HTR-8/SVneo (cell line): ENCODE results near the gene RPS13.
"Not testable (repeated sequence)": the region's sequence is repeated elsewhere in the genome, so short reads cannot be mapped to it uniquely, and the experiment has no call there.

Experiments
- DNase-seq: peaks from one replicate; pipeline ENCODE4 v3.0.0; 2011; ENCODE audit warnings: low spot score, mixed read lengths; ENCODE audit not compliant: insufficient read length
- FAIRE-seq: peaks from 2 replicates; lab custom pipeline; 2011; peaks lifted over from hg19 to GRCh38; lab: Jason Lieb, UNC

Gene RPS13

GRCh38 chr11:17046690-17047089 lies 30.8 kb downstream of the RPS13 start:
- FAIRE-seq (no peak), DNase-seq (no peak)

- FAIRE-seq, result no peak
- DNase-seq, result no peak
Observed at GRCh38 chr11:17036666-17037658, 40.5 kb downstream of the RPS13 start.

DNA sequence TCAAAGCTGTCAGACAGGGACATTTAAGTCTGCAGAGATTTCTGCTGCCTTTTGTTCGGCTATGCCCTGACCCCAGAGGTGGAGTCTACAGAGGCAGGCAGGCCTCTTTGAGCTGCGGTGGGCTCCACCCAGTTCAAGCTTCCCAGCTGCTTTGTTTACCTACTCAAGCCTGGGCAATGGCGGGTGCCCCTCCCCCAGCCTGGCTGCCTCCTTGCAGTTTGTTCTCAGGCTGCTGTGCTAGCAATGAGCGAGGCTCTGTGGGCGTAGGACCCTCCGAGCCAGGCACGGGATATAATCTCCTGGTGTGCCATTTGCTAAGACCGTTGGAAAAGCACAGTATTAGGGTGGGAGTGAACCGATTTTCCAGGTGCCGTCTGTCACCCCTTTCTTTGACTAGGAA lies 43.4 kb downstream of the RPS13 start:
- DNase-seq, FAIRE-seq: not testable (repeated sequence)

- FAIRE-seq (no peak), DNase-seq (no peak)
Observed at GRCh38 chr11:17026487-17027082, 50.9 kb downstream of the RPS13 start.

DNA sequence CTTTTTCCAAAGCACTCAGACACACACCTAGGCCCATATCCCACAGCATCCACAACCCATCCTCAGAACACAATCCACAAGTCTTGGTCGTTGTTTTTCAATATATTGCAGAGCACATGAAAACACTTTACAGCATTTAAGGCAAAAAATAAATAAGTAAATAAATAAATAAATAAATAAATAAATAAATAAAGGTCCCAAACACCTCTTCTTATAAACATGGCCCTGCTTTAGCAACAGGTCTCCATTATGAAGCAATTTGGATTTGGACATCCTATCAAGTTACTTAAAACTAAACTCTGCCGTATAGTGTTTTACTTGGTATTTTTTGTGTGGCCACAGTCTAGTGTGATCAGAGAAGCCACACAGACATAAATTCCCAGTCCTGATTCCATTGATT lies 52.5 kb downstream of the RPS13 start:
- DNase-seq (no peak), FAIRE-seq (no peak)
